Measurements from ENCODE around the gene CEP104. TPM values are rescaled to one million over a fixed set of nuclear protein-coding genes. Genes with fewer than 3 reads are reported as not detected.
A peak's percentile ranks its signal among the peaks of the same experiment; 100 is the strongest.

Gene CEP104
- total and polyA plus RNA-seq, 9 of the 15 experiments (the other 6 are each of a cell fraction or from before 2014, with no cell fraction given) = 11.2 to 63.4 (median 42.6) TPM

DNA sequence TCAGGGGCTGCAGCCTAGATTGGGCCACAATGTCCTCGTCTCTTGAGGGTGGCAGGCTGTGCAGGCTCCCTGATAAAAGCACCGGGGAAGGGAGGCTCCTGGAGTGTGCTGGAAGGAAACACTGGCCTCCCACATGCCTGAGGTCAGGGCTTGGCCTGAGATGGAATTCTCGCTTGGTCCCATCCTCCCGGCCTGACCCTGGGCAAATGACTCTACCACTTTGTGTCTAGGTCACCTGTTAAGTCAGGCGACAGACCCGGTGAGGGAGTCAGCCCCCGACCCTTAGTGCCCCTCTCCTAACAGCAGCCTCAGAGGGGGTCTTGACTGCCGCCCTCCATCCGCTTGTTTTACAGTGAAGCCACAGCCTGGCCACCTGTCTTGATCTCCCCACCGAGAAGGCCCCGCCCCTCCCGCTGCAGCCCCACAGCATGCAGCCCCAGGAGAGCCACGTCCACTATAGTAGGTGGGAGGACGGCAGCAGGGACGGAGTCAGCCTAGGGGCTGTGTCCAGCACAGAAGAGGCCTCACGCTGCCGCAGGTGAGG, 82.0 kb downstream of the CEP104 start (continued):
- TF ChIP-seq ZNF143 (CRISPR knock-in tag; IDR thresholded peaks at IDR 0.05) (no peak), PRPF4 (IDR thresholded peaks at IDR 0.05; ENCODE audit: insufficient read depth, low read depth, low read length, poor library complexity, severe bottlenecking) (no peak), PML (IDR thresholded peaks at IDR 0.05; ENCODE audit: low read length) (peak; percentile 74), ZBED1 (IDR thresholded peaks at IDR 0.05) (no peak), NFE2 (IDR thresholded peaks at IDR 0.05; ENCODE audit: low read depth) (0 out of 2 replicates have a peak, but pooled peaks have one; percentile 17), MCM5 (IDR thresholded peaks at IDR 0.05; ENCODE audit: low read depth) (no peak), MYNN (IDR thresholded peaks at IDR 0.05) (peak; percentile 93), MYNN (CRISPR knock-in tag; IDR thresholded peaks at IDR 0.05) (no peak), ZNF707 (CRISPR knock-in tag; conservative IDR thresholded peaks at IDR 0.05) (no peak), RUNX1 (IDR thresholded peaks at IDR 0.05; ENCODE audit: low read depth) (peak; percentile 89; the same call in 1 of the 2 replicates), C11orf30 (IDR thresholded peaks at IDR 0.05; ENCODE audit: low read depth) (no peak), ZNF384 (IDR thresholded peaks at IDR 0.05; ENCODE audit: low read depth, low read length) (no peak), ZNF174 (CRISPR knock-in tag; IDR thresholded peaks at IDR 0.05) (no peak), ZNF23 (CRISPR knock-in tag; IDR thresholded peaks at IDR 0.05) (no peak), SNRNP70 (optimal IDR thresholded peaks at IDR 0.05; ENCODE audit: low read depth, low read length) (no peak), KDM4B (IDR thresholded peaks at IDR 0.05; ENCODE audit: borderline replicate concordance in 2 of 2, low read depth in 1 of 2) (no peak), HSF4 (CRISPR knock-in tag; IDR thresholded peaks at IDR 0.05; ENCODE audit: borderline replicate concordance) (no peak), RHOXF2B (CRISPR knock-in tag; conservative IDR thresholded peaks at IDR 0.05) (no peak)
- TF ChIP-seq, protein P1, sequence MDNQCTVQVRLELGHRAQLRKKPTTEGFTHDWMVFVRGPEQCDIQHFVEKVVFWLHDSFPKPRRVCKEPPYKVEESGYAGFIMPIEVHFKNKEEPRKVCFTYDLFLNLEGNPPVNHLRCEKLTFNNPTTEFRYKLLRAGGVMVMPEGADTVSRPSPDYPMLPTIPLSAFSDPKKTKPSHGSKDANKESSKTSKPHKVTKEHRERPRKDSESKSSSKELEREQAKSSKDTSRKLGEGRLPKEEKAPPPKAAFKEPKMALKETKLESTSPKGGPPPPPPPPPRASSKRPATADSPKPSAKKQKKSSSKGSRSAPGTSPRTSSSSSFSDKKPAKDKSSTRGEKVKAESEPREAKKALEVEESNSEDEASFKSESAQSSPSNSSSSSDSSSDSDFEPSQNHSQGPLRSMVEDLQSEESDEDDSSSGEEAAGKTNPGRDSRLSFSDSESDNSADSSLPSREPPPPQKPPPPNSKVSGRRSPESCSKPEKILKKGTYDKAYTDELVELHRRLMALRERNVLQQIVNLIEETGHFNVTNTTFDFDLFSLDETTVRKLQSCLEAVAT (IDR thresholded peaks at IDR 0.05) = no peak; a peak in 1 of 4 replicates
- TF ChIP-seq, protein P2, sequence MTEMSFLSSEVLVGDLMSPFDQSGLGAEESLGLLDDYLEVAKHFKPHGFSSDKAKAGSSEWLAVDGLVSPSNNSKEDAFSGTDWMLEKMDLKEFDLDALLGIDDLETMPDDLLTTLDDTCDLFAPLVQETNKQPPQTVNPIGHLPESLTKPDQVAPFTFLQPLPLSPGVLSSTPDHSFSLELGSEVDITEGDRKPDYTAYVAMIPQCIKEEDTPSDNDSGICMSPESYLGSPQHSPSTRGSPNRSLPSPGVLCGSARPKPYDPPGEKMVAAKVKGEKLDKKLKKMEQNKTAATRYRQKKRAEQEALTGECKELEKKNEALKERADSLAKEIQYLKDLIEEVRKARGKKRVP (CRISPR knock-in tag; IDR thresholded peaks at IDR 0.05) = no peak
- TF ChIP-seq, protein P3, sequence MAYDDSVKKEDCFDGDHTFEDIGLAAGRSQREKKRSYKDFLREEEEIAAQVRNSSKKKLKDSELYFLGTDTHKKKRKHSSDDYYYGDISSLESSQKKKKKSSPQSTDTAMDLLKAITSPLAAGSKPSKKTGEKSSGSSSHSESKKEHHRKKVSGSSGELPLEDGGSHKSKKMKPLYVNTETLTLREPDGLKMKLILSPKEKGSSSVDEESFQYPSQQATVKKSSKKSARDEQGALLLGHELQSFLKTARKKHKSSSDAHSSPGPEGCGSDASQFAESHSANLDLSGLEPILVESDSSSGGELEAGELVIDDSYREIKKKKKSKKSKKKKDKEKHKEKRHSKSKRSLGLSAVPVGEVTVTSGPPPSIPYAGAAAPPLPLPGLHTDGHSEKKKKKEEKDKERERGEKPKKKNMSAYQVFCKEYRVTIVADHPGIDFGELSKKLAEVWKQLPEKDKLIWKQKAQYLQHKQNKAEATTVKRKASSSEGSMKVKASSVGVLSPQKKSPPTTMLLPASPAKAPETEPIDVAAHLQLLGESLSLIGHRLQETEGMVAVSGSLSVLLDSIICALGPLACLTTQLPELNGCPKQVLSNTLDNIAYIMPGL (CRISPR knock-in tag; IDR thresholded peaks at IDR 0.05) = no peak
- TF ChIP-seq, protein P4, sequence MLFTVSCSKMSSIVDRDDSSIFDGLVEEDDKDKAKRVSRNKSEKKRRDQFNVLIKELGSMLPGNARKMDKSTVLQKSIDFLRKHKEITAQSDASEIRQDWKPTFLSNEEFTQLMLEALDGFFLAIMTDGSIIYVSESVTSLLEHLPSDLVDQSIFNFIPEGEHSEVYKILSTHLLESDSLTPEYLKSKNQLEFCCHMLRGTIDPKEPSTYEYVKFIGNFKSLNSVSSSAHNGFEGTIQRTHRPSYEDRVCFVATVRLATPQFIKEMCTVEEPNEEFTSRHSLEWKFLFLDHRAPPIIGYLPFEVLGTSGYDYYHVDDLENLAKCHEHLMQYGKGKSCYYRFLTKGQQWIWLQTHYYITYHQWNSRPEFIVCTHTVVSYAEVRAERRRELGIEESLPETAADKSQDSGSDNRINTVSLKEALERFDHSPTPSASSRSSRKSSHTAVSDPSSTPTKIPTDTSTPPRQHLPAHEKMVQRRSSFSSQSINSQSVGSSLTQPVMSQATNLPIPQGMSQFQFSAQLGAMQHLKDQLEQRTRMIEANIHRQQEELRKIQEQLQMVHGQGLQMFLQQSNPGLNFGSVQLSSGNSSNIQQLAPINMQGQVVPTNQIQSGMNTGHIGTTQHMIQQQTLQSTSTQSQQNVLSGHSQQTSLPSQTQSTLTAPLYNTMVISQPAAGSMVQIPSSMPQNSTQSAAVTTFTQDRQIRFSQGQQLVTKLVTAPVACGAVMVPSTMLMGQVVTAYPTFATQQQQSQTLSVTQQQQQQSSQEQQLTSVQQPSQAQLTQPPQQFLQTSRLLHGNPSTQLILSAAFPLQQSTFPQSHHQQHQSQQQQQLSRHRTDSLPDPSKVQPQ (CRISPR knock-in tag; IDR thresholded peaks at IDR 0.05; ENCODE audit: borderline replicate concordance) = 0 out of 2 replicates have a peak, but pooled peaks have one; percentile 14
- TF ChIP-seq, protein P5, sequence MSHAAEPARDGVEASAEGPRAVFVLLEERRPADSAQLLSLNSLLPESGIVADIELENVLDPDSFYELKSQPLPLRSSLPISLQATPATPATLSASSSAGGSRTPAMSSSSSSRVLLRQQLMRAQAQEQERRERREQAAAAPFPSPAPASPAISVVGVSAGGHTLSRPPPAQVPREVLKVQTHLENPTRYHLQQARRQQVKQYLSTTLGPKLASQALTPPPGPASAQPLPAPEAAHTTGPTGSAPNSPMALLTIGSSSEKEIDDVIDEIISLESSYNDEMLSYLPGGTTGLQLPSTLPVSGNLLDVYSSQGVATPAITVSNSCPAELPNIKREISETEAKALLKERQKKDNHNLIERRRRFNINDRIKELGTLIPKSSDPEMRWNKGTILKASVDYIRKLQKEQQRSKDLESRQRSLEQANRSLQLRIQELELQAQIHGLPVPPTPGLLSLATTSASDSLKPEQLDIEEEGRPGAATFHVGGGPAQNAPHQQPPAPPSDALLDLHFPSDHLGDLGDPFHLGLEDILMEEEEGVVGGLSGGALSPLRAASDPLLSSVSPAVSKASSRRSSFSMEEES (CRISPR knock-in tag; IDR thresholded peaks at IDR 0.05) = no peak
